Bone marrow (tissue), 2 donors: Measurements from ENCODE around the gene CYP2C18.
A peak's percentile ranks its signal among the peaks of the same experiment; 100 is the strongest.
"Not testable (repeated sequence)": the region's sequence is repeated elsewhere in the genome, so short reads cannot be mapped to it uniquely, and the experiment has no call there.

ENCODE experiments used
- DNase-seq, 2 donors: peaks; one replicate each; lab custom pipeline; 2025; lab: John Stamatoyannopoulos, UW

CYP2C18 gene

DNA sequence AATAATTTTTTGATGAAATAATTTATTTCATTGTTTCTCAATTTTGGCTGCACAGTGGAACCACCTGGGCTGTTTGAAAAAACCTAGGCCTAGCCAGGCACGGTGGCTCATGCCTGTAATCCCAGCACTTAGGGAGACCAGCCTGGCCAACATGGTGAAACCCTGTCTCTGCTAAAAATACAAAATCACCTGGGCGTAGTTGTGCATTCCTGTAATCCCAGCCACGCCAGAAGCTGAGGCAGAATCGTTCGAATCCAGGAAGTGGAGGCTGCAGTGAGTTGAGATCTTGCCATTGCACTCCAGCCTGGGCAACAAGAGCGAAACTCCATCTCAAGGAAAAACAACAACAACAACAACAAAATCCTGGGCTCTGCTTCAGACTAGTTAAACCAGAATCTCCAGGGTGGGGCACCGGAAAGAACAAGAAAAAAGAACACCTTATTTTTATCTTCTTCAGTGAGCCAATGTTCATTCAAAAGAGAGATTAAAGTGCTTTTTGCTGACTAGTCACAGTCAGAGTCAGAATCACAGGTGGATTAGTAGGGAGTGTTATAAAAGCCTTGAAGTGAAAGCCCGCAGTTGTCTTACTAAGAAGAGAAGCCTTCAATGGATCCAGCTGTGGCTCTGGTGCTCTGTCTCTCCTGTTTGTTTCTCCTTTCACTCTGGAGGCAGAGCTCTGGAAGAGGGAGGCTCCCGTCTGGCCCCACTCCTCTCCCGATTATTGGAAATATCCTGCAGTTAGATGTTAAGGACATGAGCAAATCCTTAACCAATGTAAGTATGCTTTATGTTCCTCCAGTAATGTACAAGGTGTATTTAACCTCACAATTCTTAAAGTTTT, at the start of gene CYP2C18:
CYP2C18 (plus strand) TSS at position 516 of the 841 bp plus-strand sequence; CDS start at position 607, 91 bp downstream.
- no peak for DNase-seq

GRCh38 chr10:94638097-94638496, 45.4 kb upstream of the CYP2C18 start:
- DNase-seq: not testable (repeated sequence)

DNA sequence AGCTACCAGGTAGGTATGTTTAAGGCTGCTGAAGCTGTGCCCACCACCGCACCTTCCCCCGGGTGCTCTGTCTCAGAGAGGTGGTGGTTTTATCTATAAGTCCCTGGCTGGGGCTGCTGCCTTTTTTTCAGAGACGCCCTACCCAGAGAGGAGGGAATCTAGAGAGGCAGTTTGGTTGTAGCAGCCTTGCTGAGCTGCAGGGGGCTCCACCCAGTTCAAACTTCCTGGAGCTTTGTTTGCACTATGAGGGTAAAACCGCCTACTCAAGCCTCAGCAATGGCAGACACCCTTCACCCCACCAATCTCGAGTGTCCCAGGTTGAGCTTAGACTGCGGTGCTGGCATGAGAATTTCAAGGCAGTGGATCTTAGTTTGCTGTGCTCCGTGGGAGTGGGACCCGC, 43.6 kb upstream of the CYP2C18 start:
- no peak for DNase-seq

DNA sequence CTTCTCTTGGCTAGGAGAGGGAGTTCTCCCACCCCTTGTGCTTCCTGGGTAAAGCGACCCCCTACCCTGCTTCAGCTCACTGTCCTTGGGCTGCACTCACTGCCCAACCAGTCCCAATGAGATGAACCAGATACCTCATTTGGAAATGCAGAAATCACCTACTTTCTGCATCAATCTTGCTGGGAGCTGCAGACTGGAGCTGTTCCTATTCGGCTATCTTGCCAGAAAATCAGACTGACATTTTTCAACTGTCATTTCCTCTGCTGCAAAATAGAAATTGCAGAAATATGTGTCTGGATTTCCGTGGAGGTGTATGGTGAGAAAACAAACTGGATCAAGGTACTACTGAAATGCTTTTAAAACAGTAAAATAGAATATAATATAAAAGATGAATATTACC, 43.0 kb upstream of the CYP2C18 start:
- no peak for DNase-seq

DNA sequence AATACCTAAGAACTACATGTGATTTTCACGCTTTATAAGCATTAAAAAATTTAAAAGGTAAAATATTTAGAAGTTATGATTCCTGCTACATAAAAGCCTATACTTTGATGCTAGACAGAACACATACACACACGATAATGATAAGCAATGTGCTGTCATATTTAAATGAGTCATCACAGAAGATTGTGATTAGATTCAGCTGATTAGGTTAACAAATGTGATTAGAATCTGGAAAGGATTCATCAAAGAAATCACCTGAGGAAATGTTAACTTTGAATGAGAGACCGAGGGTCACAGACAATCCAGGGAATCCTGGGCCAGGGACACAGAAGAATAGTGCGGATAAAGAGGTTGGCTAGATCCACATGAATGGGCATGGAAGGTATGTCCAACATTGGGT, 42.0 kb upstream of the CYP2C18 start:
- no peak for DNase-seq

GRCh38 chr10:94644352-94644751, 39.2 kb upstream of the CYP2C18 start:
- no peak for DNase-seq

- no peak for DNase-seq
Measured at GRCh38 chr10:94645285-94645684, 38.2 kb upstream of the CYP2C18 start.

DNA sequence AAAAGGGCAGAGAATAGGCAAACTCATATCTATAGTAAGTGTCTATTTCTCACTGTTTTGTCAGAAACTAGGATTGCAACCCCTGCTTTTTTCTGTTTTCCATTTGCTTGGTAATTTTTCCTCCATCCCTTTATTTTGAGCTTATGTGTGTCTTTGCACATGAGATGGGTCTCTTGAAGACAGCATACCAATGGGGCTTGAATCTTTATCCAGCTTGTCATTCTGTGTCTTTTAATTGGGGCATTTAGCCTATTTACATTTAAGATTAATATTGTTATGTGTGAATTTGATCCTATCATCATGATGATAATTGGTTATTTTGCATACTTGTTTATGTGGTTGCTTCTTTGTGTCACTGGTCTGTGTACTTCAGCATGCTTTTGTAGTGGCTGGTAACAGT, 28.3 kb upstream of the CYP2C18 start:
- not testable (repeated sequence) for DNase-seq

DNA sequence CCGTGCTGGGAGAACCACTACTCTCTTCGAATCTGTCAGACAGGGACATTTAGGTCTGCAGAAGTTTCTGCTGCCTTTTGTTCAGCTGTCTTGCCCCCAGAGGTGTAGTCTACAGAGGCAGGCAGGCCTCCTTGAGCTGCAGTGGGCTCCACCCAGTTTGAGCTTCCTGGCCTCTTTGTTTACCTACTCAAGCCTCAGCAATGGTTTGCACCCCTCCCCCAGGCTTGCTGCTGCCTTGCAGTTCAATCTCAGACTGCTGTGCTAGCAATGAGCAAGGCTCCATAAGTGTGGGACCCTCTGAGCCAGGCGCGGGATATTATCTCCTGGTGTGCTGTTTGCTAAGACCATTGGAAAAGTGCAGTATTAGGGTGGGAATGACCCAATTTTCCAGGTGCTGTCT, 20.5 kb upstream of the CYP2C18 start:
- not testable (repeated sequence) for DNase-seq

- no peak for DNase-seq
Measured at GRCh38 chr10:94666391-94667102, 17.0 kb upstream of the CYP2C18 start.

GRCh38 chr10:94673614-94674321, 9.8 kb upstream of the CYP2C18 start:
- DNase-seq: no peak

DNA sequence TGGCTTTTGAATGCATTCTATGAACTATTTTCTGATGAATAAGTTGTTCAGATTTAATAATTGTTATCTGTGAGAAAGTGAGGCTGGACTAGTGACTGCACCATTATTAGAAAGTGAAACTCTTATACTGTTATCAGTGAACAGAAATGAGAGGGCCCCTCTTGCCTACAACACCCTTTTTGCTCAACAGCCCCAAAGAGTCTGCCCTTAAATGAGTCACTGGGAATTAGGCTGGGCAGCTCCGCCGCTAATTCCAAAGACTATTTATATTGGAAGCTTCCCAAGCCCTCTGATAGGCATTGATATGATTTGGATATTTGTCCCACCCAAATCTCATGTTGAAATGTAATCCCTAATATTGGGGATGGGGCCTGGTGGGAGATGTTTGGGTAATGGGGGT, 7.0 kb upstream of the CYP2C18 start:
- DNase-seq: no peak

DNA sequence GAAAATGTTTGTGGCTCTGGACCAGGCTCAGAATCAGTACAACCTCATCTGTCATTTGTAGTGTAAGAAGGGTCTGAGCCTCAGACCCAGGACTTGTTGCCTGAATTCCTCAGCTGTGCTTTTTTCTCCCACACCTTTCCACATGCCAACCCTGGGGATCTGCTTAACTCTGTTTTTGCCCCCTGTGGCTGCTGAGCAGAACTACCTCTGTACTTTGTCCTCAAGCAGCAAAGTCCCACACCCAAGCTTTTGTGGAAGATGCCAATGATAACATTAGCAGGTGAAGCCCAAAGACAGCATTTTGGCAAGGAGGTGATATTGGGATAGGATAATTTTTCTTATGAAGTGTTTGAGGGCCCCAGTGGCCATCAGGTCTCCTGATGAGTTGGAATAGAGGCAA, 5.8 kb upstream of the CYP2C18 start:
- no peak for DNase-seq

DNA sequence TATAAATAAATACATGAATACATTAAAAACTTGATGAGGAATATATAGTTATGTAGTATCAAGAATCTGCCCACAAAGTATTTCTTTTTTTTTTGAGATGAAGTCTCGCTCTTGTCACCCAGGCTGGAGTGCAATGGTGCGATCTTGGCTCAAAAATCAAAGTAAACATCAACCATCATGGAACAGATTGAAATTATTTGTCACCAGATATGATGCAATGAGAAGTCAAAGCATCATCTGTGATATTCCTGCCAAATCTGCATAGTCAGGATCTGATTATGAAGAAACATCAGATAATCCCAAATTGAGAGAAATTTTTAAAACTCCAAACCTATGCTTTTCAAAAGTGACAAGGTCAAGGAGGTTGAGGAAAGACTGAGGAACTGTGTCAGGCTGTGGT, 5.1 kb upstream of the CYP2C18 start:
- no peak for DNase-seq

GRCh38 chr10:94680544-94680943, 3.0 kb upstream of the CYP2C18 start:
- no peak for DNase-seq

DNA sequence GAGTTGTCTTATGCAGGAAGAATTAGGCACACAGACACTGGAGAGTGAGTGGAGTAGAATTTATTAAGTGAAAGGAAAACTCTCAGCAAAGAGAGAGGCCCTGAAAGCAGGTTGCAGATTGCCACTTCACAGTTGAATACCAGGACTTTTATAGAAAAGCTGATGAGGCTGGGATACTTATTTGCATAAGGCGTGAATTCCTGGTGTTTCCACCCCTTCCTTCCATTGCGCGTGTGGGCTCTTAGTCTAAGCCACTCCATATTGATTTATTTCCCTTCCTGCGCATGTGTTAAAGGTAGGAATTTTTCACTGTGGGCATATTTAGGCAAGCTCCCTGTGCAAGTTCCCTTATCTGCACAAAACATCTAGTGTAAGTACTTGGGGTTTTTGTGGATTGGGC, 893 bp upstream of the CYP2C18 start:
- not testable (repeated sequence) for DNase-seq

GRCh38 chr10:94687625-94688248, 4.2 kb downstream of the CYP2C18 start:
- no peak for DNase-seq

GRCh38 chr10:94706089-94706488, 22.6 kb downstream of the CYP2C18 start:
- DNase-seq: no peak

GRCh38 chr10:94710578-94710977, 27.0 kb downstream of the CYP2C18 start:
- DNase-seq: no peak

DNA sequence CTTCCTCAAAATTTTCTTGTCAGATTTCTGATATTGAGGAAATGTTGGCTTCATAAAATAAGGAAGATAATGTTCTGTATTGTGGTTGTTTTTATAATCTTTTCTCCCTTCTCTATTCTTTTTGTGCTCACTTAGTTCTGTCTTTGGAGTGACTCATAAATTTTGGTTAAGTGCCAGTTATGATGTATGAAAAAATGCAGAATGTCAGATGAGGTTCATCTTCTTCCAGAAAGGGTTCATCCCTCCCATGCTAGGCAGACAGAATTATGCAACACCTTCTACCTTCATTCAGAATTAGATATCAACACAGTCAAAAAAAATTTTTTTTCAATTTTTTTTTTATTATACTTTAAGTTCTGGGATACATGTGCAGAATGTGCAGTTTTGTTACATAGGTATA, 42.3 kb downstream of the CYP2C18 start:
- DNase-seq: peak in 1 of 2 donors; percentile 0

- DNase-seq: no peak
Measured at GRCh38 chr10:94735197-94735596, 51.7 kb downstream of the CYP2C18 start.

DNA sequence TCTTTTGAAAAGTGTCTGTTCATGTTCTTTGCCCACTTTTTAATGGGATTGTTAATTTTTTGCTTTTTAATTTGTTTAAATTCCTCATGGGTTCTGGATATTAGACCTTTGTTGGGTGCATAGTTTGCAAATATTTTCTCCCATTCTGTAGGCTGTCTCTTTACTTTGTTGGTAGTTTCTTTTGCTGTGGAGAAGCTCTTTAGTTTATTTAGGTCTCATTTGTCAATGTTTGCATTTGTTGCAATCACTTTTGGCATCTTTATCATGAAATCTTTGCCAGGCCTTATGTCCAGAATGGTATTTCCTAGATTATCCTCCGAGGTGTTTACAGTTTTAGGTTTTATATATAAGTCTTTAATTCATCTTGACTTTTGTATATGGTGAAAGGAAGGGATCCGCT, 55.1 kb downstream of the CYP2C18 start:
- no peak for DNase-seq
